AG09309 (cell line): Measurements from ENCODE around the gene METTL6.

Experiments
- DNase-seq: peaks from one replicate; pipeline ENCODE4 v3.0.0-alpha.2; 2010; ENCODE audit warnings: low read depth
- H3K4me3 ChIP-seq: 2 replicates; pipeline ENCODE4 v1.5.1; 2011; ENCODE audit warnings: mild to moderate bottlenecking, low read depth, low read length, moderate library complexity; ENCODE audit not compliant: control insufficient read depth
- CTCF ChIP-seq: IDR thresholded peaks from 2 replicates; pipeline ENCODE4 v1.5.1; 2011; ENCODE audit warnings: mild to moderate bottlenecking, low read depth, low read length, inconsistent platforms; ENCODE audit not compliant: insufficient read depth, control insufficient read depth; ENCODE audit errors: missing control alignments

Gene METTL6

GRCh38 chr3:15456321-15456720 is 29.0 kb upstream of the METTL6 start:
- no peak for DNase-seq
- no peak overlapping the region for H3K4me3 ChIP-seq
- no peak for TF ChIP-seq CTCF

GRCh38 chr3:15455756-15456155 is 28.4 kb upstream of the METTL6 start:
- TF ChIP-seq CTCF, result no peak
- H3K4me3 ChIP-seq, result no peak overlapping the region
- DNase-seq, result no peak

- no peak for DNase-seq
- H3K4me3 ChIP-seq, result no peak overlapping the region
- no peak for TF ChIP-seq CTCF
Measured at GRCh38 chr3:15454965-15455364, 27.6 kb upstream of the METTL6 start.

- DNase-seq, result no peak
- H3K4me3 ChIP-seq, result no peak overlapping the region
- no peak for TF ChIP-seq CTCF
Measured at GRCh38 chr3:15453991-15454625, 26.8 kb upstream of the METTL6 start.

- no peak for TF ChIP-seq CTCF
- no peak overlapping the region for H3K4me3 ChIP-seq
- no peak for DNase-seq
Measured at GRCh38 chr3:15453501-15453900, 26.2 kb upstream of the METTL6 start.

- H3K4me3 ChIP-seq, result no peak overlapping the region
- TF ChIP-seq CTCF, result no peak
- no peak for DNase-seq
Measured at GRCh38 chr3:15452961-15453360, 25.6 kb upstream of the METTL6 start.

- no peak for DNase-seq
- no peak overlapping the region for H3K4me3 ChIP-seq
- TF ChIP-seq CTCF, result no peak
Measured at GRCh38 chr3:15452156-15452555, 24.8 kb upstream of the METTL6 start.
